ENCODE data around the gene CCR8. TPM values are rescaled to one million over a fixed set of nuclear protein-coding genes. Genes with fewer than 3 reads are reported as not detected.

Gene CCR8
- total RNA-seq, 2 donors from 2014 or later: 0.29 to 0.47 TPM

- intact Hi-C loops (cut with DNase I): no loop called here
- peak overlapping the region; percentile 66 for H3K27ac ChIP-seq
- no peak for DNase-seq
- TF ChIP-seq CTCF (IDR thresholded peaks at IDR 0.05): no peak
- no peaks in the 10 kb centered on the region for H3K9me3 ChIP-seq
- no peaks in the 10 kb centered on the region for H3K4me1 ChIP-seq
- no peak overlapping the region for H3K9ac ChIP-seq (ENCODE audit: low read depth in 2 of 2, low read length in 2 of 2)
- H3K36me3 ChIP-seq: no peaks in the 10 kb centered on the region
- H3K4me3 ChIP-seq: no peak overlapping the region
- no peaks in the 10 kb centered on the region for H3K27me3 ChIP-seq
These were observed 13.7 kb downstream of the CCR8 start for GRCh38 chr3:39343076-39343717.

- no peak overlapping the region for H3K4me3 ChIP-seq
- H3K9me3 ChIP-seq: no peaks in the 10 kb centered on the region
- peaks cover 1% of the 10 kb centered on the region for H3K4me1 ChIP-seq
- no peaks in the 10 kb centered on the region for H3K36me3 ChIP-seq
- no peak overlapping the region for H3K27ac ChIP-seq
- no peak overlapping the region for H3K9ac ChIP-seq (ENCODE audit: low read depth in 2 of 2, low read length in 2 of 2)
- TF ChIP-seq CTCF (IDR thresholded peaks at IDR 0.05): no peak
- intact Hi-C loops (cut with DNase I): no loop called here
- no peaks in the 10 kb centered on the region for H3K27me3 ChIP-seq
- DNase-seq: no peak
These were observed 14.3 kb downstream of the CCR8 start for GRCh38 chr3:39343760-39344159.

- intact Hi-C loops (cut with DNase I): no loop called here
- DNase-seq: no peak
- no peak overlapping the region for H3K9ac ChIP-seq (ENCODE audit: low read depth in 2 of 2, low read length in 2 of 2)
- no peaks in the 10 kb centered on the region for H3K9me3 ChIP-seq
- no peak overlapping the region for H3K4me3 ChIP-seq
- H3K27ac ChIP-seq: no peak overlapping the region
- no peak for TF ChIP-seq CTCF (IDR thresholded peaks at IDR 0.05)
- H3K4me1 ChIP-seq: peaks cover 7% of the 10 kb centered on the region
- no peaks in the 10 kb centered on the region for H3K36me3 ChIP-seq
- no peaks in the 10 kb centered on the region for H3K27me3 ChIP-seq
These were observed 15.3 kb downstream of the CCR8 start for GRCh38 chr3:39344746-39345344.

GRCh38 chr3:39346785-39347585, 17.5 kb downstream of the CCR8 start:
- DNase-seq: no peak
- H3K27me3 ChIP-seq: no peaks in the 10 kb centered on the region
- peaks cover 11% of the 10 kb centered on the region for H3K4me1 ChIP-seq
- intact Hi-C loops (cut with DNase I): no loop called here
- H3K9ac ChIP-seq (ENCODE audit: low read depth in 2 of 2, low read length in 2 of 2): no peak overlapping the region
- H3K27ac ChIP-seq: peak overlapping the region; percentile 54
- H3K9me3 ChIP-seq: no peaks in the 10 kb centered on the region
- no peak overlapping the region for H3K4me3 ChIP-seq
- H3K36me3 ChIP-seq: no peaks in the 10 kb centered on the region
- TF ChIP-seq CTCF (IDR thresholded peaks at IDR 0.05): no peak

GRCh38 chr3:39347586-39347876, 18.0 kb downstream of the CCR8 start:
- Histone ChIP-seq H3K27me3 (no peaks in the 10 kb centered on the region), H3K4me3 (no peak overlapping the region), H3K9ac (ENCODE audit: low read depth in 2 of 2, low read length in 2 of 2) (no peak overlapping the region), H3K4me1 (peaks cover 11% of the 10 kb centered on the region), H3K36me3 (no peaks in the 10 kb centered on the region), H3K27ac (peak overlapping the region; percentile 29), H3K9me3 (no peaks in the 10 kb centered on the region)
- intact Hi-C loops (cut with DNase I): no loop called here
- DNase-seq: no peak
- TF ChIP-seq CTCF (IDR thresholded peaks at IDR 0.05): no peak
